NCI-H2196 treated with DMSO at 0.1 percent for 48 hours (cell line): ENCODE data around the gene TADA2B.

Experiments used
- DNase-seq: peaks from one replicate; lab custom pipeline; 2025; ENCODE audit not compliant: unreplicated experiment; lab: John Stamatoyannopoulos, UW

The TADA2B gene

DNA sequence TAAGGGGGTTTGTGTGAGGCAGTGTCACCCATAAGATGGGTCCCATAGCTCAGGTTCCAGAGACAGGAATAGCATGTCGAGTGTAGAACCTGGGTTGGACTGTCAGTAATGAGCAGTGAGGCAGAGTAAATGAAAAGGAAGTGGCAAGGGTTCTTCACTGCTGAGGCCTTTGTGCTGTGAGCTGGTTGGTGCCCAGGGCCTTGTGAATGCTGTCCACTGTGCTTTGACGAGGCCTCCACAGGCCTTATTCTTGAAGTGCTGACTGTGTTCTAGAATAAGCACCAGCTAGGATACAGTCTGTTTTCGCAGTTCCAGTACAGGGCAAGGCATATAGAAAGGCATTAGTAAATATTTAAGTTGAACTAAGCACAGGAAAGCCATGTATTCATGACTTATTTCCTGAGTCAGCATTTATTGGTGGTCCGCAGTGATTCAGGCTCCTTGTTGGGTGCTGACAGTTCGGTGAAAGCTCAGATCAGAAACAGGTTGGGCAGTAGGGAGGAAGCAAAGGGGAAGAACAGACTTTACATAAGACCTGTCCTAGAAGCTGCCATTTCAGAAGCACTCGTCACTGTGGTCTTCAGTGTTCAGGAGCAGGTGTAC is 25.6 kb upstream of the TADA2B start:
- DNase-seq: no peak

DNA sequence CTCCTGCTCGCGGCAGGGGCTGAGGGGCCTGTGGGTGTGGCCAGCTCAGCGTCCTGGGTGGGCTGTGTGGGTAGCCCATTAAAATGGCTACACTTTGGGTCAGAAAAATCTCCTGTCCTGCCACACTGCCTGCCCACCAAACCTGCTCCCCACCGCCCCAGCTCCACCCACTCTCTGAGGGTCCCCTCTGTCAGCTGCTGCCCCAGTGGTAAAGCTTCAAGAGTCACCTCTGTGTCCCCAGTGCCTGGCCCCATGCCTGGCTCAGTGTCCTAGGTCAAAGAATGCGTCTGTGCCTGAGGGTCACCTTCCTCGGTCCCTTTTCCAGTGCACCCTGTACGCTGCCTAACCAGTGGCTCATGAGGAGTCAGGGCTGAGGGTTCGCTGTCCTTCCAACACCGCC is 24.9 kb upstream of the TADA2B start:
- no peak for DNase-seq

DNA sequence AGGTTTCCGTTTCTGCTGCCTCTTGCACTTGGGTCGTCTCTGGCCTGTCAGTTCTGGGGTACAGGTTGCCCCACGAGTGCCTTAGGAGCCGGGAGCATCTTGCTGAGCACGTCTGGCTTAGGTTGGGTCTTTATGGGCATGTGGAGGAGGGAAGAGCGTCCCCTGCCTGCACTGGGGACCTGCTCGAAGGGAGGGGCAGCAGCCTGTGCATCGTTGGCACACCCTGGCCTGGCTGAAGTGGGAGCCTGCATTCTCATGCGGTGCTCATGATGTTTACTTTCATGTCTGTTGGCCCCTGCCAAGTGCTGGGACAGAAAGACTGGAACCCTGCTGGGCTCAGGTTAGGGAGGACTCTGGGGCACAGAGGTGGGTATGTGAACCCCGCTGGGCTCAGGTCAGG is 23.8 kb upstream of the TADA2B start:
- no peak for DNase-seq

DNA sequence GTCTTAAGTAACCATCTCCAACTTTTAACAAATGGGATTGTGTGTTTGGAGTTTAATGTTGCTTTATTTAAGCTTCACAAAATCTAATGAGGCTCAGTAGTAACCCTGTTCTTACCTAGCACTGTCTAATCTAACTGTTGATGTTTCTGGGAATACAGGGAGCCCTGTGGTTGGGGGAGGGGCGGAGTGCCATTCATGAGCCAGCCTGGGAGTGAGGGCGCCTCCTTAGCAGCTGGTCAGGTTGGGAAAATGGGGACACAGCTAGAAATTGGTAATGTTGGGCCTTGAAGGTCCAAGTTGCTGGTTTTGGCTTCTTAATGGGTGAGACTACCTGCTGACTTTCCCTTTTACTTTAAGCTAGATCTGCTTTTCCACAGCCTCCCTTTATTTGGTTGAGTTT is 22.9 kb upstream of the TADA2B start:
- DNase-seq: no peak

DNA sequence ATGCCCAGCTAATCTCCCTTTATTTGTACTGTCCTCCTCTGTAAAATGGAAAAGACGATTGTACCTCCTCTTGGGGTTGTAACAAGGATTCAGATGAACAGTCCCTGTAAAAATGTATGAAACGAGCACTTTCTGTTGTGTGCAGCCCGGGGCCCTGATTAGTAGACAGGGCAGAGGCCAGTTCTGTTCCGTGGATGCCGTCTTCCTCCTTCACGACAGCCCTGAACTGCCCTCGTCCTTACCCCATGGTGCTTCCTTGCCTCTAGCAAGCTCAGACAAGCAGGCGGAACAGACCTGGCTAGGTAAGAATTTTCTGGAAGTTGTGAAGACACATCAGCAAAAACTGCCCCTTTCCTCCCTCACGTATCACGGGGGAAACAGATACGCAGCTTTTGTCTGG is 22.3 kb upstream of the TADA2B start:
- DNase-seq: no peak

DNA sequence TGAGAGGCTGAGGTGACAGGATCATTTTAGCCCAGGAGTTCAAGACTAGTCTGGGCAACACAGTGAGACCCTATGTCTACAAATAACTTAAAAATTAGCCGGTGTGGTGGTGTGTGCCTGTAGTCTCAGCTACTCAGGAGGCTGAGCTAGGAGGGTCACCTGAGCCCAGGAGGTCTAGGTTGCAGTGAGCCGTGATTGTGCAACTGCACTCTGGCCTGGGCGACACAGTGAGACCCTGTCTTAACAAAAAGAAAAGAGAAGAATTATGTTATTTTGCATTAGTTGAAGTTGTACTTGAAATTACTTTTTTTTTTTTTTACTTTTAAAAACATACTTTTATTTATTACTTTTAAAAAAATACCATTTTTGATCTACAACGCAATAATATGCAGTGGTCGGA is 21.8 kb upstream of the TADA2B start:
- no peak for DNase-seq

DNA sequence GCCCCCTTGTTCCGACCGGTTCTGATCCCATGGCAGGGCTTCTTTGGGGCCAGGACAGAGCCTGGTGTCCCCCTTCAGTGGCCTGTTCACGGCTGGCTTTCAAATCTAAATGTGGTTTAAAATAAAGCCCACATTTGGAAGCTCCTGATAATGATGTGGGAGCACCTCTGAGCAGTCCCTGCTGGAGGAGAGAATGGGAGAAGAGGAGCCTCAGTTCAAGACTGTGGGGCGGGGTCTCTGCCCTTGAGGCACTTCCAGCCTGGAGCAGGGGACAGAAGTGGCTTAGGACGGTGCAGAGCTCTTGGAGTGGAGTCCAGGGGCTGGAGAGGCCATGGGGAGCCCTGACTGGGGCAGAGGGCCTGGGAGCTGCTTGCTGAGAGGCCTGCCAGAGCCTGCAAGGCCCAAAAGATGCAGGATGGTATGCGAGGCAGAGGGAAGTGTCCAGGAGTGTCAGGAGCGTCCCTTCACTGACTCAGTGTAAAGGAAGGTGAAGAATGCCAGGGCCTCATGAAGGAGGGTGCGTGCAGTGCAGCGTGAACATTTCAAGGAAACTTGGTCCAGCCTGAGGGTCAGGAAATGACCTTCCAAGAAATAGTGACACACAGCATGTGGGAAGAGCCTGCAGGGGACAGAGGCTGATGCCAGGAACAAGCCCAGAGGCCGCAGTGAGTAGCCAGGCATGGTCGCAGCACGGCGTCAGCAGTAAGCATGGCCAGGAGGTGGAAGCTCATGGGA is 21.1 kb upstream of the TADA2B start:
- no peak for DNase-seq

DNA sequence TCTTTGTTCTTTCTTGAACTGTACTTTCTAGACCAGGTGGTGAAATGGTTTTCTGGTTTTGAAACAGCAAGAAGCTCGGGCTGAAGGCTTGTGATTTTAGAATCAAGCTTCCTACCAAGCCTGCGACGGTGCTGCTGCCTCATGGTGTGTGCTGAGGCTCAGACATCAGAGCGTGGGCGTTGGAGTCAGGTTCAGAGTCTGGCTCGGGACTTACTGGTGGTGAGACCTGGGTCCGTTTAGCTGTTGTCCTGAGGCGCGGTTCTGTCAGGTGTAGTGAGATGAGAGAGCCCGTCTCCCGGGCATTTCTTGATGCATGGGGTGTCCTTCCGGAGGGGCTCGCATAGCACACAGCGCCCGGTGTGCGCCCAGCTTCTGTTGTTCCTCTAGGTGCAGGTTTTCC is 19.7 kb upstream of the TADA2B start:
- DNase-seq: no peak

DNA sequence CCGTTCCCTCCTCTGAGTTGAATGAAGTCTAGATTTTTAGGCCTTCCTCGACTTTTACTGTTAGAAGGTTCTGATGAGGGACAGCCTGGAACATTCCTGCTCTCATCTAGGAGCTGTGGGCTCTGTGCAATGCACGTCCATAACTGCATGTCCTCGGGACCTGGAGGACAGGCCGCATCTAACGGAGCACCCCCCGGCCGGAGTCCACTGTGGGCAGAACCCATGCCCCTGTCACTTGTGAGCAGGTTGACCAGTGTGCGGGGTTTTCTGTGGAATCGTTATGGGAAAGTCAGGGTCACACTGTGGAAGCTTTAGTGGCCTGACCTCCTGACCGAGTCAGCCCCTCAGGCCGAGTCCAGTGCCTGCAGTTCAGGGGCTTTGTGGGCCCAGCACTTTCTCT is 19.3 kb upstream of the TADA2B start:
- DNase-seq: no peak

DNA sequence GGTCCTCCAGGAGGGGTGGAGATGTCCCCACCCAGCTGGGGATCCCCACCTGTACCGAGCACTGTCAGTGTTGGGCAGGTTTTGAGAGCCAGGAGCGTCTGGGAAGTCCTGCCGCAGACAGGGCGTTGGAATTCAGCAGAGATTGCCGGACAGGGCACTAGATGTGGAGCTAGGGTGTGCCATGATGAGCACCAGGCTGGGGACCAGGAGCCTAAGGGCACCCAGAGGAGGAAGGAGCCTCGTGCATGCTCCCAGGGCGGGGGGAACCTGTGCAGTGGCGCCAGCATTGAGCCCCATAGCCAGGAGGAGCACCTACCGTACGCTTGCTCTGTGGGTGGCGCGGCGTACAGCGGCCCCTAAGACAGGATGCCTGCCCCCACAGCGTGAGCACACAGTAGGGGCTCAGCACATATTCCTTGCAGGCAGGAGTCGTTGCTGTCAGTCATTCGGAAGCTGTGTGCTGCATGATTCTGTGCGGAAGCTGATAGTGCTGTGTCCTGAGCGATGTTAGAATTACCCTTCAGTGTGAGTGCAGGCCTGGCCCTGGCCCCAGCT is 18.8 kb upstream of the TADA2B start:
- DNase-seq: no peak

DNA sequence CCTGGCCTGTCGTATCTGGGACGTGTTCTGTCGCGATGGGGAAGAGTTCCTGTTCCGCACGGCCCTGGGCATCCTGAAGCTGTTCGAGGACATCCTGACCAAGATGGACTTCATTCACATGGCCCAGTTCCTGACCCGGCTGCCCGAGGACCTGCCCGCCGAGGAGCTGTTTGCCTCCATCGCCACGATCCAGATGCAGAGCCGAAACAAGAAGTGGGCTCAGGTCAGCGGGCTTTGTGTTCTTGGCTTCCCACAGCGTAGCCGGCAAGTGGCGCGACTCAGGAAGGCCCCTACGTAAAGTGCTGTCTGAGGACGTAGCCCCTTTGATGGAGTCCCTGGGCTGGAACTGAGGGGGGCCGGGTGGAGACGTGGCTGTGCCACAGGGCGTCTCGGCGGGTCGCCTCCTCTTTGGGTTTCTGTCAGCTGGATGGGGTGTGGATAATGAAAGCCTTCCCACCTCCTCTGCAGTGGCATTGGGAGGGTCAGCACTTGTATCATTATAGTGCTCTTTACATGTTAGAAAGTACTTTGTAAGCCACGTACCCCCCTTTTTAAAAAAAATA is 18.1 kb upstream of the TADA2B start:
- no peak for DNase-seq

DNA sequence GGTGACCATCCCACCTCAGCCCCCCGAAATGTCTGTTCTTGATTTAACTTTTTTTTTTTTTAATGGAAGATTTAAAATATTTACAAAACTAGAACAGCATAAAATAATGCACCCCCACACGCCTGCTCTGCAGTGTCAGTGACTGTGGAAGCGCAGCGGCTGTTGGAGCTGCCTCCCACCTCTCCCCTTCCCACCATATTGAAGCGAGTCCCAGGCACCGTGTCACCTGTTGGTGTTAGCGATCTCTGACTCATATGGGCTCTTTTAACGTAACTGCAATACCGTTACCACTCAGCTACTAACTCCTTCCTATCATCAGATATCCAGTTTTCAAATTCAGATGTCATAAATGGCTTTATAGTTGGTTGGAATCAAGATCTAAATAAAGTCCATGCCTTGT is 17.1 kb upstream of the TADA2B start:
- DNase-seq: no peak

DNA sequence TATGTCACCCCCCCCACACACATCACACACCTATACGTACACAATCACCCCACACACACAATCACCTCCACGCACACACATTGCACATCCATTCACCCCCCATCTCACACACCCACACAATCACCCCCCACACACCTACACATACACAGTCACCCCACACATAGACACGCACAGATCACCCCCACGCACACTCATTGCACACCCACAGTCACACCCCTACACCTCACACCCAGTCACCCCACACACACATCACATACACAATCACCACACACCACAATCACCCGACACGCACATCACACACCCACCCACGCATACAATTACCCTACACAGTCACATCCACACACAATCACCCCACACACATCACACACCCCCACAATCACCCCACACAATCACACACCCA is 15.9 kb upstream of the TADA2B start:
- no peak for DNase-seq

DNA sequence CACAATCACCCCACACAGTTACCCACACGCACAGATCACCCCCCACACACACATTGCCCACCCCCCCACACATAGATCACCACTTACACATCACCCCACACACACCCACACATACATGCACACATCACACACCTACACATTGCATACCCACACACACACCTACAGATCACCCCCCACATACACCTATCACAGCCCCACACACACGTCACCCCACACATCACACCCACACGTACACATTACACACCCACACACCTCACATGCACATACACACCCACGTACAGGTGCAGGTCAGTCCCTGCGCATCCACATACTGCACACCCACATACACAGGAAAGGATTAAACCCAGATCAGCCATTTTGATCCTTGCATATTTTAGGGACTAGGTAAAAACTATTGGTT is 15.3 kb upstream of the TADA2B start:
- DNase-seq: no peak

DNA sequence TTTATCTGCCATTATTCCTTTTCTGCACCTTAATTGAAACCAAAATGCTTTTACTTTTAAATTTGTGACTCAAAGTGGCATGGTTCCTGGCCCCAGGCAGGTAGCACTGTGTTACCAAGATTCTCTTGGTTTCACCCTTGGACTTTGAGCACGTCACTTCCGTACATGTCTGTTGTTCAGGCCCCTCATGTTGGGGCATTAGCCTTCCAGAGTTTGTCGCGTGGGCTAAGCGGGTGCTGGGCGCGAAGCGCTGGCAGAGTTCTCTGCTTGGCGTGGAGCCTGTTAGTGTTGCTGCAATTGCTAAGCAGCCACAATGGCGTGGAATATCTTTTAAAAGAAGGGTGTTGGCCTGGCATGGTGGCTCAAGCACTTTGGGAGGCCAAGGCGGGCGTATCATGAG is 14.0 kb upstream of the TADA2B start:
- DNase-seq: no peak

DNA sequence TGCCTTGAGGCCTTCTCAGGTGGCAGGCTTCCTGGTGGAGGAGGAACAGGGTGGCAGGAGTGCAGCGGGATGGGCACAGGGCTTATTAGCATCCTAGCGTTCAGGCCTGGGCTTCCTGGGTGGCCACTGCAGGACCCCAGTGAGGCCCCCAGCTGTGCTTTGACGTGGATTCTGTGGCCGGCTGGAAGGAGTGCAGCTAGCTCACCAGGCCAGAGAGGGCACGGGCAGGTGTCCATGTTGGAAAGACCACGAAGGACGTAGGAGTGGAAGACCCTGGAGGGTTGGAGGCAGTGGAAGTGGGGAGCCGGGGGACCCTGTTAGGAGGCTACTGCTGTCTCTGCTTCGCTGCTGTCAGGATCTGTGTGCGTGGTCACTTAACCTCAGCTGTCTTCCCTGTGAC is 13.3 kb upstream of the TADA2B start:
- no peak for DNase-seq

DNA sequence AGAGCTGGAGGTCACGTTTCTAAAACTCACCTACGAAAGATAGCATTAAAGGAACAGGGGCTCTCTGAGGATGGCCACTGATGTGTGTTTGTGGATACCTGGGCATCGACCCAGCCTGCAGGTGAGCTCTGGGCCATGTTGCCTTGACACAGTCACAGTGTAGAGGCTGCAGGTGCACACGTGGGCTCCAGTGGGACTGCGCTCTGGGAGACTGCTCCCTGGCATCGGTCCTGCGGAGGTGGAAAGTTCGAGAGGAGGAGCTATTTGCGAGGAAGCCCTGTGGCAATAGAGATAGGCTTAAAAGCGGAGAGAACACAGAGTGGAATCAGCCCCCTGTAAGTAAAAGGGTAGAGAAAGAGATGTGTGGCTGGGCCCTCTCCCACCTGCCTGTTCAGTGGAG is 12.3 kb upstream of the TADA2B start:
- DNase-seq: no peak

DNA sequence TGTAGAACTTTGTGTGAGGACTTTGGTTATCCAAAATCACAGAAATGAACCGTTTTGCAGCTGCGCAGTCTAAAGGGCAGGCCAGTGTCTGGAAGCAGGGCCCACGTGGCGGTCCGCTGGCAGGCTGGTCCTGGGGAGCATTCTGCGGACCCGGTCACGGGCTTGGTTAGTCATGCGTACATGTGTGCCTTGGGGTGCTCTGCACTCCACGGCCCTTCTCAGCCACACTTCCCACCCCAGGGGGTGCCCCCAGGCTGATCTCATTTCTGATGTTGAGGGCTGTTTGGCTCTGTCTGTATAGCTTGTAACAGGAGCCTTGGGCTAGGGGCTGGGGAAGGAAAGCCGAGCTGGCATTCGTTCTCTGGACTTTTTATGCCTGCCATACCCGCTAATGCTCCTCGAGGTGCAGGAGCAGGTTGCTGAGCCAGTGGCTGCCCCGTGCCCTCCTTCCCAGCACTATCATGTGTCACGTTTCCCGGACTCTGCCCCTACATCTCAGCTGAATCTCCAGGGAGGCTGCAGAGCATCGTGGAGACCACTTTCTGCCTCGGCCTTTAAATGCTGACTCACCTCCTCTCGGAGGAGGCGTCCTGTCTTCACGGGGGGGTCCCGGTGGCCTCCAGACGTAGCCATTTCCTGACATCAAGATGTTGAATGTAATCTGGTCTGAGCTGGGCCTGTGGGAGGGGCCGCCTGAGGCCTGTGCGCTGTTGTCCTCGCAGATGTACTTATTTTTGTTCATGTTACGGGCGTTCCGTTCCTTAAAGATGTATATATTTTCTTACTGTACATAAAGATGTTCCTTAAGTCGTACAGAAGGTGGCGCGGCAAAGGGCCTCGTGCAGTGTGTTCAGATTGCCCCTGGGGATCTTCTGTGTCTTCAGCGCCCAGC is 11.4 kb upstream of the TADA2B start:
- DNase-seq: no peak

DNA sequence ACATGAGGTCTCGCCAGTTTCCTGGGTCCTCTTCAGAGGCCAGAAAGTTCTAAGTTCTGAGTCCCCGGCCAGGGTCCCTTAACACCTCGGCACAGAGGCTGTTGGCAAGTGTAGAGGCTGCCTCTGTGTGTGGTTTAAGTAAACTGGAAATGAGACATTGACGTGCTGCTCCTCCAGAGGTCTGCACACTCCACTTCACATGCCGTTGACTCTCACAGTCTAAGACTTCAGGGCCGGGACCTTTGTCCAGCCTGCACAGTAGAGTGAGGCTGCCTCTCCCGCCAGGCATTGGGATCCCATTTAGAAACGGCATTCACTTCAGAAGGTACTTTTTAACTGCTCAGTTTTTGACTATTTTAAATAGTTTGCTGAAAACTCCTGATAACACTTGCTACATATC is 10.6 kb upstream of the TADA2B start:
- DNase-seq: no peak

DNA sequence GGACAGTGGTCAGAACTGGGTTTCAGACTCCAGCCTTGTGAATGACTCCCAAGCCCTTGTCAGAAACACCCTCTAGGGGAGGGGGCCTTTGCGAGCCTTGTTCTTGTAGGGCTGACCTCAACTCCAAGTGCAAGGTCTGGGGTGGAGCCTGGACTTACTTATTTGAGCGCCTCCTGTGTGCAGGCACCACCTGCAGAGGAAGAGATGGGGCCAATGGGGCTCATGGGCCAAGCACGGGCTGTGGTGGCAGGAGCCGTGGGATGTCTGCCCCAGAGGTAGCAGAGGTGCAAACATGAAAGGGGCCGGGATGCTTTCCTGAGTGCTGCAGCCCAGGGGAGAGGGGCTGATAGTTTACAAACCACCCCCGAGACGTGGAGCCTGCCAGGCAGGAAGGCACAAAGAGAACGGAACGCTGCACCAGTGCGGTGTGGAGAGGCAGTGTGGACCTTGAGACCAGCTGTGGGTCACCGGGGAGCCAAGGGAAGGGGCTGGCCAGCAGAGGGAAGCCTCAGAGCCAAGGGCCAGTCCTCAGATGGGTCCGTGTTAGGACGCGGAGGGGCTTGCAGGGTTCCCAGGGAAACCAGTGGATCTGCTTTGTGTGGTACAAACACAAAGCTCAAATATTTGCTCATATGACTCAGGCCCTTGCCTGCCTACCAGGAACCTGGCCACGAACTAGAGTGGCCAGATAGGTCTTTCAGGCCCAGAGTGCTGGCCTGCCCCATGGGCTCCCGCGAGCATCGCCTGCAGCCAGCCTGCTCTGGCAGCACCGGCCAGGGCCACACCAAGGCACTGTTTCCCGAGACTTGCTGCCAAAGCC is 8.7 kb upstream of the TADA2B start:
- DNase-seq: peak; percentile 11

DNA sequence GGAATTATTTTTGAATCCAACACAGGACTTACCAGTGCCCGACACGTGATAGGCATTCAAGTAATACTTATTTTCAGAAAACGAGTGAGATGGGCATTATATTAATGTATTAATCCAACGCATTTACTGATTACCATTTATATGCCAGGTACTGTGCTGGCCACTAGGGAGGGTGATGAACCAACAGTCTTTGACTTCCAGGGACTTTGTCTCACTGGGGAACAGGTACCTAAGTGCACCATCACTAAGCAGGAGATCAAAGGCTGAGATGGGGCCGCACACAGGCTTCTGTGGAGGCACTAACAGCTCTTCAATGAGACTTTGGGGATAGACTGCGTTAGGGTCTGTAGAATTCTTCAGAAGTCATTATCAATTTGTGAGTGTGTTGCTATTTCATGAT is 5.7 kb upstream of the TADA2B start:
- no peak for DNase-seq
